ENCODE results near the gene TTR. TPM values are rescaled to one million over a fixed set of nuclear protein-coding genes. Genes with fewer than 3 reads are reported as not detected.

Gene TTR
- polyA plus RNA-seq, 1 donor = not detected

DNA sequence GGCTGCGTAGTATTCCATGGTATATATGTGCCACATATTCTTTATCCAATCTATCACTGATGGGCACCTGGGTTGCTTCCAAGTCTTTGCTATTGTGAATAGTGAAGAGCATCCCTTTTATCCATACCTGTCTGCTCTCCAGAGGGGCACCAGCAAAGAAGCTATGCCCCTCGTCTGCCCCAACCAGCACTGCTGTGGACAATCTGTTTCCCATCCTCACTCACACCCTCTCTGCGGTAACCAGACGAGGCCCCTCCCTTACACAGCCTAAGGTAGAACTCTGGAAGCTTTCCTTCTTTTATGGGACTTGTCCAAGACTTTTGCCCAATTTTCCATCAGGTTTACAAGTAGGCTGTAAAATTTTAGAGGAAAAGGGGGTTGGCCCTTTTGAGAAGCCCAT is 24.9 kb downstream of the TTR start:
- no peak for DNase-seq (ENCODE audit: low read depth)

DNA sequence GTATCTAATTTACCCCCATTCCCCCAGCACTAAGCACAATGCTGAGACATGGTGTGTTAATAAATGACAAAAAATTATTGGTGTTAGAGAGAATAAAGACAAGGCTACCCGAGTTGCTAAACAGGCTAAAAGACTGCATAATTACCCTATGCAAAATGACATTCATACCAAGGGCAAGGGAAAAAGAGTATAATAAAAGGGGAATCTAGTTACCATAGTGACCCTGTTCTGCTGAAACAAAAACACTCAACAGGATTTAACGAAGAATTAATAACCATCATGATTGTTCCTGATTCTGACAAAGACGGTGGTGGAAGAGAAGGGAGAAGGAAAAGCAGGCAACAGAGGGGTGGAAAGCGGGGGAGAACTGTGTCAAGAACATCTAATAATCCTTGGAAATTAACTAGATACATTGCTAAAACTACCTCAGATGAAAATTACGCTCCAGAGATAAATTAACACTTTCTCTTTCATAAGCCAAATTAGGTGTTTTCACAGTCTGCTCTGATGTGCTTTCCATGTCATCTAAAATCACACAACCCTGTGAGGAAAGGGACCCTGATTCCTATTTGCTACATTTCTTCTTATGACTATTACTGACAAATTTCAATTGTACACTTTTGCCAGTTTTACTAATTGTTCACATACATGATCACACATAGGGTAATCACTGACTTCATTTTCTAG is 25.5 kb downstream of the TTR start:
- DNase-seq (ENCODE audit: low read depth) = no peak

DNA sequence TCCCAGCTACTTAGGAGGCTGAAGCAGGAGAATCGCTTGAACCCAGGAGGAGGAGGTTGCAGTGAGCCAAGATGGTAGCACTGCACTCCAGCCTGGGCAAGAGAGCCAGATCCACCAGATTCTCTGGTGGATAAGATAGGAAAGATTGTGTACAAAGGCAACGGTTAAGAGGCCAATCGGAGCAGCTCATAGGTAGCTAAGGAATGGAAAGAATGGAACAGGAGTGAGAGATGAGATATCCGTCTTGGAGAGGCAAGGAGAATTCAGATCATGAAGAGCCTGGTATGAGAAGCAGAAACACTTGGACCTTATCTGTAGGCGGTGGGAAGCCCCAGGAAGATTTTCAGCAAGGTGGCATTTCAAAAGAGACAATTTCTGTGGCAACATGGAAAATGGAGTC is 27.1 kb downstream of the TTR start:
- no peak for DNase-seq (ENCODE audit: low read depth)

DNA sequence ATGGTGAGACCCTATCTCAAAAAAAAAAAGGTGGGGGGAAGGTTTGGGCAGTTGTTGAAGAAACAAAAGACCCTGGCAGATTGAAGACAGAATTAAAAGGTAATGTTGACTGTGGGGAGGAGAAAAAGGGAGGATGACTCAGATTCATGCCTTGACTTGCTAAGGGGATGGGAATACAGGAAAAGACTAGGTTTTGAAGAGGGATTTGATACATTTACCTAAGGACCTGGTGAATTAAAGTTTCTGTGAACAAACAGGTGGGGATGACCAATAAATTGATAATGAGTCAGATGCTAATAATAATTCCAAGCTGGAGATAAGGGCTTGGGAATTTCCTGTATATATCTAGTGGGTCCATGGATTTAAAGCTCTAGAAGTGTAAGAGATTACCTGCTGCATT is 27.6 kb downstream of the TTR start:
- no peak for DNase-seq (ENCODE audit: low read depth)

DNA sequence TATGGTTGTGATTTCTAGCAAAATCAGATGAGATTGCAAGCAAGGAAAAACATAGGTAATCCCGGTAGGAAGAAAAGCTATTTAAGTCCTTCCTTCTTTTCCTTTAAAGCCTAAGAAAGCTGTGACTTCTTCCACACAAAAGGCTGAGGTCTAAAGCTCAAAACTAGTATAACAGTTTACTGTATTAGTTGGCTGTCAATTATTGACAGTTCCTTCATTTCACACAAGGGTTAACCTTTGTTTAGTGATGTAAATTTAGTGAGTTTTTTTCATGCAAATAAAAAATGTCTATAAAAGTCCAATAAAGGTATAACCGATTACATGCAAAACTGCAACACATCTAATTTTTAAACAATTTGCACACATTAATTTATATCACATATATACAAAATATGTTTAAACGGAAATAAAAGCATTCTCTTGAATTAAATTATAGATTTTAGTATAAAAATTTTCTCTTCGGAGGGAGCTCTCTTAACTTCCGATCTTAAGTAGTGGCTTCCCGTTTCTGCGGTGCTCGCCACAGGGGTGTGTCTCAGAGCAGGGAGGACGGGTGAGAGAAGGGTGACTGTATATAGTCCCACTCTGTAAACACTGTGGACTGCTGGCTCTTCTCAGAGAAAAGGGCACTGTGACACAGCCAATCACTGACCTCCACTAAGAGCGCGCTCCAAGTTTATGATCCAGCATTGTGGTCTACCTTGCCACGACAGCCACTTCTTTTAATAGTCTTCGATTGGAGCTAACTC is 33.4 kb downstream of the TTR start:
- DNase-seq (ENCODE audit: low read depth) = no peak

DNA sequence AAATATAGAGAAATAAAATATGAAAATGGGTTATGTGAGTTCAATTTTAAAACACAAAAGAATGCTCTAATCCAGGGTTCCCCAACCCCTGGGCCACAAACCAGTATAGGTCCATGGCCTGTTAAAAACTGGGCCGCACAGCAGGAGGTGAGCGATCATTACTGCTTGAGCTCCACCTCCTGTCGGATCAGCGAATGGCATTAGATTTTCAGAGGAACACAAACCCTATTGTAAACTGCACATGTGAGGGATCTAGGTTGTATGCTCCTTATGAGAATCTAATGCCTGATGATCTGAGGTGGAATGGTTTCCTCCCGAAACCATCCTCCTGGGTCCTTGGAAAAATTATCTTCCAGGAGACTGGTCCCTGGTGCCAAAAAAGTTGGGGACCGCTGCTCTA is 34.7 kb downstream of the TTR start:
- no peak for DNase-seq (ENCODE audit: low read depth)

DNA sequence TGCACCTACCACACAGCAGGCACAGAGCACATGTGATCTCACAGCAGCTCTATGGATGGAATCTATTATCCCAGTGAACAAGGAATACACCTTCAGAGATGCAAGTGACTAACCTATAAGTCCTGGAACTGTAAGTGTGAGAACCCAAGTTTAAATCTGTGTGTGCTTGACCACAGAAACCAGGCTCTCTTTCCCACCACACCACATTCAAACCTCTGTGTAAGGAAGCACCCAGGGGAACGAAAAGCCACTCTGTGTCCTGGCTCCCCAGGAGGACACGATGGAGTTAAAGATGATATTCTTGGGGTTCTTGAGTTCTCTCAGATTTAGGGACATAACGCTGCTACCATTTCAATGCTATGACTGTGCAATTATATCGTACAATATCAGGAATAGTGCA is 38.9 kb downstream of the TTR start:
- DNase-seq (ENCODE audit: low read depth) = no peak

DNA sequence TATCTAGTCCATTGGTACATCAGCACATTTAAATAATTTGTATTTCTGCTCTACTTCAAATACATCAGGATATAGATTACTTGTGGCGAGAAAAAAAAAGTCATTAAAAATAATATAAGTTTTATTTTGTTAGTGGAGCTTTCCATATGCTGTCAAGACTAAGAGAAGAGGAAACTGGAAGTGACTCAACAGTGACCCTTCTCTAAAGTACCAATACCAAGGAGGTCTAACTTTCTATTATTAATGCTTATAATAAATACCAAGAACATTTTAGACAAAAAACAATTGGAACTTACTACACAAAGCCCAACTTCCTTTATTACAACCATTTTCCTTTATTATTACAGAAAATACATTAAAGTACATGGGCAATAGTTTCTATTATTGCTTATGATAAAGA is 39.8 kb downstream of the TTR start:
- no peak for DNase-seq (ENCODE audit: low read depth)

DNA sequence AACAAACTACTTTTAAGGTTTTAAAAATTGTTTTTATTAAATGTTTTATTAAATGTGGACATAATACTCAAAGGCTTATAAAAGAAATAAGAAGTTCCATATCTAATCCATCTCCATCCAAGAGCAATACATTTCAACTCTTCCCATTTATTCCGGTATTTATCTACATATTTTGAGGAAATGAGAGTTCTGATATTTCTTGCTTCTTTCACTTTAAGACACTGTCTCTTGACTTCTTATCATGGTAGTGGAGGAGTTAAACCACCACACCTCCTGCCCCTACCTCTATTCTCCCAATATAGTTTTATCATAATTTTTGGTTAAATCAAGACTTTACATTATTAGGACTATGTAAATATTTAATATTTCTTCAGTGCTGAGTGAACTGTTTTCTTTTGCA is 40.7 kb downstream of the TTR start:
- DNase-seq (ENCODE audit: low read depth) = no peak

DNA sequence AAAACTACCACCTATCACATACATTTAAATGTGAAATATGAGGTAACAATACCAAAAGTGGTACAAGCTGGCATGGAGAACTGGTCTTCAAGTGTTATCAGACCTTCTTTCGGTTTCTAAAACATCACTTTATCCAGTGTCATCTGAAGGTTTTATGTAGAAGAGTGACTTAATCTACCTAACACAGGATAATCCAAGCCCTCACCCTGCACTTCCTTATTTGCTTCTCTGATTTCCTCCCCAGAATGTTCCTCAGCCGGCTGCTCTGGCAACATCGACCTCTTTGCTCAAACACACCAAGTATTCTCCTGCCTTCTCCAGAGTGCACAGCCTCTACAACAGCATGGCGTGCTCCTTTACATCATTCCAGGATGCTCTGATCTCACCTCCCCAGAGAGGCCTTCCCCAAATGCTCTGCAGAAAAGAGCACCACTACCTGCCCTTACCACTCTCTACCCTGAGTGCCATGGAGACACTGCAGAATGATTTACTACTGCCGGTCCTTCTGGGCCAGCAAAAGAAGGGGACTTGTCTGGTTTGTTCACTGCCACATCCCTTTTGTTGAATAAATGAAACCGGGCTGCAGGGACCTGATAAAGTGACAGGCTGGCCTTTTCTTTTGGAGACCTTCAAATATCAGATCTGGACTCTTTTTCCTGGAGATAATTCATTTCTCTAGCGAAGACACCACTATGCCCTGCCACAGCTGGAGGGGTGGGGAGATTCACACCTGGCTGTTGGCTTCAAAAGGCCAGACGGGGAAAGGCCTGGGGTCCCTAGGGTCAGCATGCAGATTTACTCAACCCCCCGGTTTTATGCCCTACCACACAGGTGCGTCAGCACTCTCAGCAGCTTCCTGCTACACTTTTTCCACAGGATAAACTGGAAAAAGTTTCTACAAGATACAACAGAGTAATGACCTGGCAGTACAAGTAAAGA is 42.0 kb downstream of the TTR start:
- no peak for DNase-seq (ENCODE audit: low read depth)

DNA sequence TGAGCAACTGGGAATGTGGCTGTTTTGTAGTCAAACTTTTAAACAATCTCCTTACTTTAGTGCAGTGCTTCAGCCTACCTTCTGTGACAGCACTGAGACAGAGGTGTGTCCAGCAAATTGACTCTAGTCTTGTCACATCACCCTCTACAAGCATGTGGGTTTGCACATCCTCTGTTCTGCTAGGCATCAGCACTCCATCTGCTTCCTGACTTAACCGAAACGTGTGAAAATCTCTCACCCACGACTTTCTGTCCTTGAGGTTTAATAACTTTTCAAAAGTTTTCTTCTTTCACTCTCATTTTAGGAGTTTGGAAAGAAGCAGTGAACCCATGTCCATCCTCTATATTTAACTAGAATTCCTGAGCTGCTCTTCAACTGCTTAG is 42.6 kb downstream of the TTR start:
- DNase-seq (ENCODE audit: low read depth) = no peak

DNA sequence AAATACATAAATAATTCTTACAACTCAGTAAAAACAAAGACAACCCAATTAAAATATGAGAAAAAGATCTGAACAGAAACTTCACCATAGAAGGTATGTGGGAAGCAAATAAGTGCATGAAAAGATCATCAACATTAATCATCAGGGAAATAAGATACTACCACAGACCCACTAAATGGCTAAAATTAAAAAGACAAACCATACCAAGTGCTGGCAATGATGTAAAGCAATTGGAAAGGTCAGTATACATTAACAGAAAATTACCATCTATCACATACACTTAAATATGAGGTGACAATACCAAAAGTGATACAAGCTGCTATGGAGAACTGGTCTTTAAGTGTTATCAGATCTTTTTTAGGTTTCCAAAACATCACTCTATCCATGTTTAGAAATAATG is 44.7 kb downstream of the TTR start:
- DNase-seq (ENCODE audit: low read depth) = no peak

DNA sequence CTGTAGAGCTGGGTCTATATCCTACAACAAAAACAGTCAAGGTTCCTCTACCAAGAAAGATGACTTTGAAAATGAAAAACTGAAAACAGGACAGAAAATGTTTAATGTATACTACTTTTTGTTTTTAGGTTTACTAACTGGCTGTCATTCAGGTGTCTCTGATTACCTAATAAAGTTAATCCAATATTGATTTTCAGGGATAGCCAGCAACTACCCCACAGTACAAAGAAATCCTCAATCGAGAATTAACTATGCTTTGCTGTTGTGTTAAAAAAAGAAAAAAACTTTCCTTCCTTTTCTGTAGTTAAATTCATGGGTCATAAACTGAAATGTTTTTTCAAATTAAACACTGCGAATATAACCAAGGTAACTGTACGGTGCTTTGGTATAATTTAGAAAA is 45.8 kb downstream of the TTR start:
- no peak for DNase-seq (ENCODE audit: low read depth)

DNA sequence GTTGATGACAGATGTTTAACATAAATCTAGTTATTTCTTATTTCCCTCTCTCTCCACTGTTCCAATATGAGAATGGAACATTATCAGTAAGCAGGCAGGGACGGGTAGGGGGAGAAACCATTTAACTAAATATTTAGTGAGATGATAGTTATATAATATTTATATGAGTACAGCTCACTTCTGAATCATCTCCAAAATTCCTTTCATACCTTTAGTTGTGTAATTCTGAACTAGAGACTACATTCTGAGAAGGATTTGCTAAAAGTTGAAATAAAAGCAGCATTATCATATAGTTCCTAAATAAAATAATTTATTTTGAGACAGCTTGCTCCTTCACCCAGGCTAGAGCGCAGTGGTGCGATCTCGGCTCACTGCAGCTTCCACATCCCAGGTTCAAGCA is 51.3 kb downstream of the TTR start:
- DNase-seq (ENCODE audit: low read depth) = no peak

DNA sequence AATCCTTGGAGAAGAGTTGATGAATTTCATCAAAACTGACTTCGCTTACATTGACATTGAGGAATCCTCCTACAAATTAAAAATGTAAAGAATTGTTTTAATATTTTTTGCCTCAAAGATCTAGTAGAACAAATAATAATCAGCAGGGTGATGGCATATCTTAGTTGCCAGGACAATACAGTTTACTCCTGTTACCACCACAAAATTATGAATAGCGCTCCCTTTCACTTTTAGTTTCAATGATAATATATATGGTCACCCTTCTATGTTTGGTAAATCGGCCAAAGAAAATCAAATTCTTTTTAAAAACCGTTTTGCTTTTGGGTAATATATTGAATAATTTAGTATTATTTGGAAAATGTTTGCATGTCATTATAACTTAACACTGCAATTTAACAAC is 53.7 kb downstream of the TTR start:
- DNase-seq (ENCODE audit: low read depth) = no peak

DNA sequence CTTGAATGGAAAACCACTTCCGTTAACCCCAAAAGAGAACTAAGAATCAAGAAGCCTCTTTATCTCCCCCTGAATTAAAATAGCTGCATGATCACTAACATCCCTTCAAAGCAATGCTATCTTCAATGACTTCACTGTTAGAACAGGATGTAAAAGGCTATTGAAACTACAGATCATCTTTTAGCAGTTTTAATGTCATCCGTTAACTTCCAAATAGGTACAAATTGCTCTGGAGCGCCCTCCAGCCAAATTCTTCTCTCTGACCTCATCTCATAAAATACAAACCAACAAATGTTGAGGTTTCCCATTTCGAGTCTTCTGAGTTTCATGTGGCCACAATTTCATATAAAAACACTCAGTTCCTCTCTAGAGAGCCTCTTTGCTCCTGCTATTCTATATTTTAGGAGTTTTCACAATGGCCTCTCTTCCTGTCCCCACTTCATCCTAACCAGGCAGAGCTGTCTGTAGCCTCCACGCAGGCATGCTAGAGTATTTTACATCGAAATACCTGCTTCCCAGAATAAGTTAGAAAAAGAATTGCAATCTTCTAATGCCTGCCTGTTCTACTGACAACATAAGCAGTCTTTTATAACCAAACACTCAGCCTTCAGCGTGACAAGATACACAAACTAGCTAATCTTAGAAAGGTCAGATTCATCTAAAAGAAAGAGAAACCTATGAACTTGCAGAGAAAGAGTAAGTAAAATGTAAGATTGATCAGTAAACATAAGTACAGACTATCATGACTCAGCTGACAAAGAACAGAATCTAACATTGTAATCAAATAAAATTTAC is 54.9 kb downstream of the TTR start:
- DNase-seq (ENCODE audit: low read depth) = no peak

DNA sequence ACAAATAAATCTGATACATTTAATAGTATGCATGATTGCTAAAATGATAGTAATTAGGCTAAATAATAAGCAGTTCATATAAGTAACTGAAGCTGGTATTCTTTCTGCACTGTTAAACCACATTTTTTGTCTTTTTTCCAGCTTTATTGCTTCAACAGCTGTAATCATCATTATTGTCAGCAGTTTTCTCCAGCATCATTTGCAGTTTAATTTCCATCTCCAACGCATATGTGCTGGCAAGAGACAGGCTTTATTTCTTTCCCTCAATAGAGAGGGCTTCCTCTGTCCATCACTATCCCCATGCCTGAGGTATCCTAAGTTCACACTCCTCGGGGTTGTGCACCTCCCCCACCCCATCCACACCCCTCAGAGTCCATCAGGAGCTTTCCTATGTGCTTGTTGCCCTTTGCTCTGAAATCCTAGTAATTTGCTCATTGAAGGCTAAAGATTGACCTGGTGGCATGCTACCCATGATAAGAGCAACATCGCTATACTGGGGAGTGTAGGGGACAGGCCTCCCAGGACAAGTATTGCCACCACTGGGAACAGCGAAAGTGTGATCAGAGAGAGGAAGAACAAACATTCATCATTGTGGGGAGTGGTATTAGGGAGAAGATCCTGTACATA is 55.6 kb downstream of the TTR start:
- DNase-seq (ENCODE audit: low read depth) = no peak

Measured in forelimb muscle (tissue), 1 donor.